Measurements from ENCODE around the gene FCHO2. TPM values are rescaled to one million over a fixed set of nuclear protein-coding genes. Genes with fewer than 3 reads are reported as not detected.

Gene FCHO2
- total RNA-seq, 1 donor from 2014 or later = 48.0 TPM

DNA sequence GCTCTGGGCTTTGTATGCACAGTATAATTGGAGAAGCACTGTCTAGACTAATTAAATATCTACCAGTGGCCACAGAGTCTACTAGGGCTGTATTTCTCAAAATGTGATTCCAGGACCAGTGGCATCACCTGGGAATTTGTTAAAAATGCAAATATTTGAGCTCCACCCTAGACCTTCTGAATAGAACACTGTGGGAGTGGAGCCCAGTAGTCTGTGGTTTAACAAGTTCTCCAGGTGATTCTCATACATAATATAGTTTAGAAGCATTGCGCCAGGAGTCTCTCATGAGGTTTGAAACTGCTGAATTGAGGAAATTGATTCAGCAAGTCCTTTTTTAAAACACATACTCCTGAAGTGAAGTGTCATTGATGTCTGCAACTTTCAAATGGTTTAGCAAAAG lies 74.7 kb downstream of the FCHO2 start:
- peak overlapping the region; percentile 91 for H3K27ac Mint-ChIP-seq (ENCODE audit: unreplicated experiment)
- H3K36me3 Mint-ChIP-seq (ENCODE audit: unreplicated experiment) = peaks cover 13% of the 10 kb centered on the region
- no peak for DNase-seq (ENCODE audit: extremely low spot score, unreplicated experiment)
- H3K4me1 Mint-ChIP-seq (ENCODE audit: unreplicated experiment) = peaks cover 46% of the 10 kb centered on the region
- no peak overlapping the region for H3K4me3 Mint-ChIP-seq (ENCODE audit: unreplicated experiment)
- H3K9me3 Mint-ChIP-seq (ENCODE audit: unreplicated experiment) = peaks cover 3% of the 10 kb centered on the region
- TF ChIP-seq, protein P1, sequence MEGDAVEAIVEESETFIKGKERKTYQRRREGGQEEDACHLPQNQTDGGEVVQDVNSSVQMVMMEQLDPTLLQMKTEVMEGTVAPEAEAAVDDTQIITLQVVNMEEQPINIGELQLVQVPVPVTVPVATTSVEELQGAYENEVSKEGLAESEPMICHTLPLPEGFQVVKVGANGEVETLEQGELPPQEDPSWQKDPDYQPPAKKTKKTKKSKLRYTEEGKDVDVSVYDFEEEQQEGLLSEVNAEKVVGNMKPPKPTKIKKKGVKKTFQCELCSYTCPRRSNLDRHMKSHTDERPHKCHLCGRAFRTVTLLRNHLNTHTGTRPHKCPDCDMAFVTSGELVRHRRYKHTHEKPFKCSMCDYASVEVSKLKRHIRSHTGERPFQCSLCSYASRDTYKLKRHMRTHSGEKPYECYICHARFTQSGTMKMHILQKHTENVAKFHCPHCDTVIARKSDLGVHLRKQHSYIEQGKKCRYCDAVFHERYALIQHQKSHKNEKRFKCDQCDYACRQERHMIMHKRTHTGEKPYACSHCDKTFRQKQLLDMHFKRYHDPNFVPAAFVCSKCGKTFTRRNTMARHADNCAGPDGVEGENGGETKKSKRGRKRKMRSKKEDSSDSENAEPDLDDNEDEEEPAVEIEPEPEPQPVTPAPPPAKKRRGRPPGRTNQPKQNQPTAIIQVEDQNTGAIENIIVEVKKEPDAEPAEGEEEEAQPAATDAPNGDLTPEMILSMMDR (IDR thresholded peaks at IDR 0.05) = no peak
- no peaks in the 10 kb centered on the region for H3K27me3 Mint-ChIP-seq (ENCODE audit: unreplicated experiment)

DNA sequence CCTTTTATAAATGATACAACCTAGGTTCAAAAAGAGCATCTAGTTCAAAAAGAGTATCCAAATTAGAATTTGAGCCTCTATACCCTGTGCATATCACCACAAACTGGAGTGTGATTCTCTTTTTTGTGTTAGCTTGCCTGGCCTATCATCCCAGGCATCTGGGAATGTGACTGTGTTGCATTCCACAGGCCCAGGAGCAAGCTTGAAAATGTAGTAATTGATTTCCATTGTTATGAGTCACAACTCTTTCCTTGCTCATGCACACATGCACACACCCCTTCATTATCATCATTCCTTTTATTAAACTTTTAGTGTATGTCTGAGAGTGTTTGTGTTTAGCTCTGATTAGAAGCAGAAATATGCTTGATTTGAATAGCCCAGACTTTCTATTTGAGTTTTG lies 75.2 kb downstream of the FCHO2 start:
- Mint-ChIP-seq H3K36me3 (ENCODE audit: unreplicated experiment) (peaks cover 9% of the 10 kb centered on the region), H3K27ac (ENCODE audit: unreplicated experiment) (peak overlapping the region; percentile 91), H3K4me1 (ENCODE audit: unreplicated experiment) (peaks cover 46% of the 10 kb centered on the region), H3K27me3 (ENCODE audit: unreplicated experiment) (no peaks in the 10 kb centered on the region), H3K4me3 (ENCODE audit: unreplicated experiment) (peak overlapping the region; percentile 34), H3K9me3 (ENCODE audit: unreplicated experiment) (peaks cover 3% of the 10 kb centered on the region)
- TF ChIP-seq, protein P1 (IDR thresholded peaks at IDR 0.05) = no peak
- no peak for DNase-seq (ENCODE audit: extremely low spot score, unreplicated experiment)

GRCh38 chr5:73031839-73032238 lies 76.0 kb downstream of the FCHO2 start:
- Mint-ChIP-seq H3K36me3 (ENCODE audit: unreplicated experiment) (peaks cover 16% of the 10 kb centered on the region), H3K27ac (ENCODE audit: unreplicated experiment) (peak overlapping the region; percentile 91), H3K27me3 (ENCODE audit: unreplicated experiment) (no peaks in the 10 kb centered on the region), H3K4me3 (ENCODE audit: unreplicated experiment) (peak overlapping the region; percentile 23), H3K9me3 (ENCODE audit: unreplicated experiment) (peaks cover 3% of the 10 kb centered on the region), H3K4me1 (ENCODE audit: unreplicated experiment) (peaks cover 46% of the 10 kb centered on the region)
- peak; percentile 91 for DNase-seq (ENCODE audit: extremely low spot score, unreplicated experiment)
- TF ChIP-seq, protein P1 (IDR thresholded peaks at IDR 0.05) = no peak

- Mint-ChIP-seq H3K4me3 (ENCODE audit: unreplicated experiment) (no peak overlapping the region), H3K9me3 (ENCODE audit: unreplicated experiment) (peaks cover 3% of the 10 kb centered on the region), H3K36me3 (ENCODE audit: unreplicated experiment) (peaks cover 15% of the 10 kb centered on the region), H3K4me1 (ENCODE audit: unreplicated experiment) (peaks cover 46% of the 10 kb centered on the region), H3K27me3 (ENCODE audit: unreplicated experiment) (no peaks in the 10 kb centered on the region), H3K27ac (ENCODE audit: unreplicated experiment) (peak overlapping the region; percentile 89)
- no peak for DNase-seq (ENCODE audit: extremely low spot score, unreplicated experiment)
- TF ChIP-seq, protein P1 (IDR thresholded peaks at IDR 0.05) = no peak
Observed at GRCh38 chr5:73032635-73033034, 76.8 kb downstream of the FCHO2 start.

DNA sequence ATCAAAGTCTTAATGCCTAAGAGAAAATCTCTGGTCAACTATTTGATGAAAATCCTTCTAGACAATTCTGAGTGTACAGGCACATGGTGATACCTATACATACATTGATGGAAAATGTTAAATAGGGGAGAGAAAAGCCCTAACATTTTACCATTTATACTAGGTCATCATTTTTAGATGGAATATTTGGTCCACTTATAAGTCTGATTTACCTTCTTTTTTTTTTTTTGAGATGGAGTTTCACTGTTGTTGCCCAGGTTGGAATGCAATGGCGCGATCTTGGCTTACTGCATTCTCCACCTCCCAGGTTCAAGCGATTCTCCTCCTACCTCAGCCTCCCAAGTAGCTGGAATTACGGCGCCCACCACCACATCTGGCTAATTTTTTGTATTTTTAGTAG lies 81.7 kb downstream of the FCHO2 start:
- Mint-ChIP-seq H3K27ac (ENCODE audit: unreplicated experiment) (no peak overlapping the region), H3K4me1 (ENCODE audit: unreplicated experiment) (peaks cover 27% of the 10 kb centered on the region), H3K4me3 (ENCODE audit: unreplicated experiment) (no peak overlapping the region), H3K27me3 (ENCODE audit: unreplicated experiment) (no peaks in the 10 kb centered on the region), H3K36me3 (ENCODE audit: unreplicated experiment) (peaks cover 19% of the 10 kb centered on the region), H3K9me3 (ENCODE audit: unreplicated experiment) (no peaks in the 10 kb centered on the region)
- no peak for DNase-seq (ENCODE audit: extremely low spot score, unreplicated experiment)
- TF ChIP-seq, protein P1 (IDR thresholded peaks at IDR 0.05) = no peak

All from osteocyte (in vitro differentiated cells).